GM21515 (cell line): ENCODE data around the gene PHACTR1.
"Not testable (repeated sequence)": the region's sequence is repeated elsewhere in the genome, so short reads cannot be mapped to it uniquely, and the experiment has no call there.

Experiments
- ATAC-seq: cut with Tn5 transposase; IDR thresholded peaks from one replicate; pipeline ENCODE4 v1.9.1; 2021; ENCODE audit not compliant: unreplicated experiment

Gene PHACTR1

DNA sequence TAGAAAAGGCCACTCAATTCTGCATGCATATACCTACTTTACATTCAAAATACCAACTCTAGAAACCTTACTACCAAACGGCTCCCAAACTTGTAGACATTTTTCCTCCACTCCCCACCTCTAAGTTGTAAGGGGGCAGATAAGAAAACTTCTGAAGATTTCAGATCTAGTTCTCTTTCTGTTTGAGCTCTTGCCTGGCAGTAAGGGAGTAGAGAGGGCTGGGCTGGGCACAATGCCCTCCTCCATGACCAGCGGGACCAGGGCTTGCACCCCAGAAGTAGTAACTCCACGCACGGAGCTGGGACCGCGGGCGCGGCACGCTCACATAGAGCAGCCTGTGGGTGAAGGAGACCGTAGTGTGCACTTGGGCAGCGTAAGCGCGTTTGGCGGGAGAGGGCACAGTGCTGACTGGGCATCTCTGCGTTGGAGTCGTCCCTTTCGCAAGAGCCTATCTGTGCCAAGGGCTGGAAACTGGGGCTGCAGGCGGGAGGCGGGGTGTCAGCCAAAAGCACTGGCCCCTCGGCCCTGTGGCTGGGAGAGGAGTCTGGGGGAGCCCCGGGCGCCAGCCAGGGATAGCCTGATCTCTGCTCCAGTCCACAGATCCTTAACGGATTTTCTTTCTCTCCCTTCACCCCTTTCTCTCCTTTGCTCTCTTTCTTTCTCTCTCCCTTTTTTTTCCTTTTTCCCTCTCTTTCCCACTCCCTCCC is 32.4 kb downstream of the PHACTR1 start:
- ATAC-seq: no peak

DNA sequence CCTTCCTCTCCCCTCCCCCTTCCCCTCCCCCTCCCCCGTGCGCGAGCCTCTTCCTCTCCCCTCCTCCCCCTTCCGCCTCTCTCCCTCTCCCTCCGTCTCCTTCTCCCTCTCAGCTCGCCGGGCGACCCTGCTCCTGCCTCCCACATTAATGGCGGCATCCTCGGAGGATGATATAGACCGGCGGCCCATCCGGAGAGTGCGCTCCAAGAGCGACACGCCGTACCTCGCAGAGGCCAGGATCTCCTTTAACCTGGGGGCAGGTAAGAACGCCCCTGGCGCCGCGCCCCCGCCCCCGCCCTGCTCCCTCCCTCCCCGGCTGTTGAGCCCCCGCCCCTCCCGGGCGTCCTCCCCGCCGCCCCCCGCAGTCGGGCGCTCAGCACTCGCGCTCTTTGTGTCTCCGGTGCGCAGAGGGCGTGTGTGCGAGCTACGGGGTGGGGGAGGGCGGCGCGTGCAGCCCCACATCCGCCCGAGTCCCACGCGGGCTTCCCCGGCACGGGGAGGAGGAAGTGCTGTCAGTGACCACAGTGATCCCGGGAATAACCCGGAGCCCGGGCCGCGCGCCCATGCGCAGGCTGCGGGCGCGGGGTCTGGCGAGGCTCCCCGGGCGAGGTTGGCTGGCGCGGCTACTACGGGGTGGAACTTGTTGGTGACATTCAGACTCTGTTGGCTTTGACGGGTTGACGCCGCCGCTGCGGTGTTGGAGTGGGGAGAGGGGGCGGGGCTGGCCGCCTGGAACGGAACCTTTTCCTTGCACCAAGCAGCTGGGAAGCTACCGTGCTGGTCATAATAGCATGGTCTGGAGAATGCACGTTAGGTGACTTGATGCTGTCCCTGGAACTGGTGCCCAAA is 33.2 kb downstream of the PHACTR1 start:
- no peak for ATAC-seq

DNA sequence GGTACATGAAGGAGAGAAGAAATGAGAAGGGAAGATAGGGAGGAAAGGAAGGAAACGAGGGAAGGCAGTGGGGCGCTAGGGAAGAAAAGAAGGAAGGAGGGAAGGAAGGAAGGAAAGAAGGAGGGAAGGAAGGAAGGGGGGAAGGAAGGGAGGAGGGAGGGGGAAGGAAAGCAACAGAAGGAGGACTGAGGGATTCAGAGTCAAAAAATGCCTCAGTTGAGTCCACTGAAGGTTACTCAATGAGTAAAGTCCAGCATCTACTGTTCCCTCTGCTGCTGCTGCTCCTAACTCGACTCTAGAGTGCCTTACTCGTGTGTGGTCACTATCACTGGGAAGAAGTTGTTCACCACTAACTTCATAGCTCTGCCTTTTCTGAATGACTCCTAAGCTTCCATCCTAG is 33.8 kb downstream of the PHACTR1 start:
- ATAC-seq: no peak

DNA sequence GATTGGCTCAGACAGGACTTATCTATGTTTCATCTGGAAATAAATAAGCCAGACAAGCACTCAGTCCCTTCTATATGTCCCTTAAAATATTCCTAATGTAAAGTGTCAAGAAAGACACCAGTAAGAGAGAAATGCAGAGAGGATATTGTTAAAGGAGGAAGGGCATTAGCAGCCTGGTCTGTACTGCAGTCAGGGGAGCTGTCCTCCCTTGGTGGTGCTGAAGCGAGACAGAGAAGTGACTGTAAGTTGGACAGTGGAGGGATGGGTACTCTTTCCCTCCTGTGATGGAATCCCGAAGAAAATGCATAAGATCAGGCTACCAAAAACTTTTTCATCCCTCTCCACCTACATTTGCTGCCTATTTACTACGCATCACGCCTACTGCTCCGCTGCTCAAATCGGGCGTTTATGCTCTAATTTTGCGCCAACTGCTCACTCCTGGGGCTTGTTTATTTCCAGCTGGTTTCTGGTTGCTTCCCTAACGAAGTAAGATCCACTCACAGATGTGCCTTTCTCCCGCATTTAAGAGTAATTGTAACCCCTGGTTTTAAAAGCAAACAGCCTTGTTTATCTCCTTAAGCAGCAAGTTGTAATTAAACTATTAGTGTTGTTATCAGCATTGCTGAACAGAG is 35.2 kb downstream of the PHACTR1 start:
- ATAC-seq: no peak

DNA sequence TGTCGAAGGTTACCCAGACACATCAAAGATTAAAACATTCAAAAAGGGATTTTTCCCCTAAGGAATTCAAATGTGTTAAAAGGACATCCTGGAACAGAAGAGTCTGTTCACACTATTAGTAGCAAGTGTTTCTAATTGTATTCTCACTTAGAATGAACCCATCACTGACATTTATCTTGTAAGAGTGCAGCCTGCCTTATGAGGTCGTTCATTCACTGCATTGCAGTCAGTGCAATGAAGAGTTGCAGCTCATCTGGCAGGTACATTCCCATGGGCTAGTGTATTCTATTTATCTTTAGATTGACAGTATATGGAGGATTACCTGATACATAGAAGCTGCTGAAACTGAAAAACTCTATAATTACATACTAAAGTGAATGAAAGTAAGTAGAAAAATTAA is 36.5 kb downstream of the PHACTR1 start:
- no peak for ATAC-seq

DNA sequence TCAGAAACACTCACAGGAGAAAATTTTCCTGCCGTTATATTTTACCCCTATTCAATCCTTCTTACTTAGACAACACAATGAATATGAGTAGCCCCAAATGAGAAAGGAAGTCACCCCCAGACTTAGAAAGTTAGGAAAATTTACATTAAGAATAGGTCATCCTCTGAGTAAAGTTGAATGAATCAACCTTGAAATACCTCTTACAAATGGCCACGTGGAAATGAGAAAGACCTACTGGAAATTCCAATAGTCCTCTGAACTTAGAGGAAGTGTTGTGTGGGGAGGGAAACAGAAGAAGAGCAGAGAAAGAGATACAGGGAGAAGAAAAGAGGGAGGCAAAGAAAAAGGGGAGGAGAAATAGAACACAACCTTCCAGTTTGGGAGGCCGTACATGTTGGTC is 43.7 kb downstream of the PHACTR1 start:
- ATAC-seq: no peak

DNA sequence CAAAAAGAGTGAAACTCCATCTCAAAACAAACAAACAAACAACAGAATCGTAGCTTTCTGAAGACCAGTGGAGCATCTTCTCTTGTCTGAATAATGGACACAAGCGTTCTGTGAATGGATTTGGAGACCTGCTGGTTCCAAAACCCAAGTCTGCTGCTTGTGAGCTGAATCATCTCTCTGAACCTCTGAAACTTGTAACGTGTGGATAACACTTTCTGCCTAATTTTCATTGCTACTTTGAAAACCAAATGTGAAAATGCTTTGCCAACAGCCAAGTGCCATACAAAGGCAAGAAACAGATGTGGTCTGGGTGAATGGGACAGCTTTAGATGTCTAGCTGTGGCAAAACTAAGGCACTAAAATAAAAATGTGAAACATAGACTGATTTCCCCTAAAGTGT is 44.3 kb downstream of the PHACTR1 start:
- ATAC-seq: no peak

DNA sequence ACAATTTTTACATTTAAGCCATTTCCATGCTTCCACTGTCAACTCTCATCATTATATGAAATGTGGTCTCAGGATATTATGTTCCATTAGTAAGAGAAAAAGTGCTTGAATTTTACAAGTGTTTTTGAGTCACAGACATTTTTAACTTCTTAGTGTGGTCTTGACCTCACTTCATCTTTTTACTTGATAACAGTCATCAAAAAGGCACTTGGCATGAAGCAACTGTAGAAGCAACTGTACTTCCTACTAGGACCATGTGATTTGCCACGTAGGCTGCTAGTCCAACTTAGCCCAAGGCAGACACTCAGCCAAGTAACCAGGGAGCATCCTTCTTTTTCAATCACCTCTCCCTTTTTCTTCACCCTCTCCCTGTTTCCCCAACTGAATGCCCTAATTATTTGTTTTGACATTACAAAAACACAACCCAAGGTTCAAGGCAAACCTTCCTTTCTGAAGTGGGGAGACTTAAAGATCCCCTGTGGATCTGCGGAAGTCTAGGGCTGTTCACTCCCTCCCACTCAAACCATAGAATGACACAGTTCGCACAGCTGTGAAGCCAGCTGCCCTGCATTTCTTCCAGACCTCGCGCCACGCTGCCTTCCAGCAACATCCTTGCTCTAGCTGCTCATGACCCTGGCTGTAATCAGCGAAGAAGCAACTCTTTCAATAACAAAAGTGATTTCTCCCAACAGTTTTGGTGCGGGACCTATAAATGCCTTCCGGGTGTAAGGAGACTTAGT is 45.0 kb downstream of the PHACTR1 start:
- no peak for ATAC-seq

DNA sequence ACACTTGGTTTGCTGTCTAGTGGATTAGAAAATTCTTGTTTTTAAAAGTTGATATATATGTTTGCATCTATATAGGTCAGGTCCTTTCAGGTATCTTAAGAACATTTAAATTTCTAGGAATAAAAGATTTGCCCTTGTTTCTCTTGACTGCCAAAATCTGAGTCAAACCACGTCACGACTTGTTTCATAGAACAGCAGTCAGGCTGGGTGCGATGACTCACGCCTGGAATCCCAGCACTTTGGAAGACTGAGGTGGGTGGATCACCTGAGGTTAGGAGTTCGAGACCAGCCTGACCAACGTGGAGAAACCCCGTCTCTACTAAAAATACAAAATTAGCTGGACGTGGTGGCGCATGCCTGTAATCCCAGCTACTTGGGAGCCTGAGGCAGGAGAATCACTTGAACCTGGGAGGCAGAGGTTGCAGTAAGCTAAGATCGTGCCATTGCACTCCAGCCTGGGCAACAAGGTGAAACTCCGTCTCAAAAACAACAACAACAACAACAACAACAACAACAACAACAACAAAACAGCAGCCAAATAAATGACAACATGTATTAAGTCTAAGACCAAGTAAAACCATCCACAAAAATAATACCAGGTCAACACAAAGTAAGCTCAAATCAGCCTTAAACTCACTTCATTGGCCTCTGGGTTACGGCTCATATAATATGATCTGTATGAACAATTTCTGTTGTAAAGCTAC is 46.3 kb downstream of the PHACTR1 start:
- ATAC-seq: not testable (repeated sequence)

DNA sequence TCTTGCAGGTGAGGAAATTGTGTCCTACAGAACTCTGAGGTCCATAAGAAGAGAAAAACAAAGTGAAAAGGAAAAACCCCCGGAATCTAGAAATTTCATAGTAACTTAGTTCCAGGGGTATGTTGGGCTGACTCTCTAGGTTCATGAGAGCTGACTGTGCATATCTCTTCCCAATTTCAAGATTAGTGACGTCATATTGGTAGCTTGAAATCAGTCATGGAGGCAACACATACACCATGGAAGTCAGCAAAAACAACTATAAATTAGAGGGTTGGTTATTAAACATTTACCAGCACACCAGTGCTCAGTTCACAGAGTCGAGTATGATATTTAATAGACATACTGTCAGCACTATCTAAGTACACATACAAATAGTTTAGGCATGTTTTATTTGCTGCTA is 49.8 kb downstream of the PHACTR1 start:
- no peak for ATAC-seq

DNA sequence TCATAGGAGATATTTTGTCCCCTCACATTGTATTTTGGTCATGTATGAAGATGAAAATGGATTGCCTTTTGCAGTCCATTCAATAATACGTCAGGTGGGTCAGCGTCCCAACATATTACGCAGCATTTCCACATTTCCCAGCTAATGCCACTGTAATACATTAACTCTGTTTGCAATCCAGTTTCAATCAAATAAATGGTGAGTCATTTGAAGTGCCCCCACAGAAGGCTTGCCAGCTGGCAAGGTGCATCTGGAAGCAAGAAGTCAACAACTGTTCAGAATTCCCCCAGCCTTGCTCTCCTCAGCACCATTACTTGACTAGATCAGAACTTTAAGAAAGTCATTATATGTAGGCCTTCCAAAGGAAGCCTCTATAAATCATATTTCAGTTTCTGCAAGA is 50.4 kb downstream of the PHACTR1 start:
- ATAC-seq: no peak

DNA sequence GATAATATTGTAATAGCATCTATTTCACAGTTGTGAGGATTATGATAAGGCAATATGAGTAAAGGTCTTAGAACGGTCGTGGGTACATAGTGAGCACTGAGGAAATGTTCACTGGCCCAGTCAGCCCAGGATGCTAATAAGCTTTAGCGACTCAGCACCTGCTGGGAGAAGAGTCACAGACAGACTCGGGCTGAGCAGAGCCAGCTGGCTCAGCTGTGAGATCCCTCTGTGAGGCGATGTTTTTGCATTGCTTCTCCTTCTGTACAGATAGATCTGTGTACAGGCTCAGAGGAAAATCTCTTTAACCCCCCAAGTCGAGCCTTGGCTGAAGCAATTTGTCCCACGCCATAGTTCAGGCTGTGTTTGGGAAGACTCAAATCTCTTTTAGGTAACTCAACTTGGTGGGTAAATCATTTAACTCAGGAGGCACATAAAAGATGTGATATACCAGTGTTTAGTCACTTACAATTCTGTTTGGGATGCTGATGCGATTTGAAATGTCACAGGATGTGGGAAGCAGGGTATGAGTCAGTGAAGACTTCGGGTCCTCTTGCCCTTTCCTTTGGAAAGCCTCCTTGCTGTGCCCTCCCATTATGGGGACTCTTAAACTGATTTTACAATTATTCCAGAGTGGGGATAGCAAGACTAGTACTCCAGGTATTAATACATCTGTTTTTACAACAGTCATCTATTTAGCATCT is 53.1 kb downstream of the PHACTR1 start:
- ATAC-seq: no peak

DNA sequence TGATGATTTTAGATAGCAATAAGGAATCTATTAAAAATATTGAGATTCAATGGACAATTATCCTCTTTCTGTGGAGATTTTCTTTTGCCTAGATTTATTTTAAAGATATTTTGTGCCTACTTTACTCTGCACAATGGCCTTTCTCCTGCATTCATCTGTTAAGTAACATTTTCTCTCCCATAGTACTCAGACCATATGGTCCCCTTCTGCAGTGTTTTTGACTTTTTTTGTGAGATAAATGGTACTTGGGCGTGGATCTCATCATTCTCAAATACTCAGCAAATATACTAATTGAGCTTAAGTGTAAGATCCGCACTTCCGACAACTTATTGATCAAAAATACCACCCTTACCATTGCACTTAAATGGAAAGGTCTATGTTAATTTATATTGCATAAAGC is 55.8 kb downstream of the PHACTR1 start:
- no peak for ATAC-seq

DNA sequence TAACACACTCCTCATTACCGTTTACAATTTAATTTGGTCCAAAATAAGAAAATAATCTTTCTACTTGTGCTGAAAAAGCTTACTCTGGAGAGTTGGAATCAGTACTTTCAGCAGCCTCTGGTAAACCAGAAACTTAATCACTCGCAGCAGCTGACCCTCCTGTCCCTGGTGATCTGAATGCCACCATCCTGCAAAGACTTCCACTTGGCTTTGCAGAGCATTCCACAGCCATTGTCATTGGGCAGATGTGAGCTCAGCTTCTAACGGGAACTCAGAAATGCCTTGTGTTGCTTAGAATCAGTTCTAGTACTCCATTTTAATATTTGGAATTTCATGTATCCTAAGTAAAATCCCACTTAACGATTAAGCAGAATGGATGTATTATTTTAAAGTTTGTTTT is 59.7 kb downstream of the PHACTR1 start:
- ATAC-seq: no peak

DNA sequence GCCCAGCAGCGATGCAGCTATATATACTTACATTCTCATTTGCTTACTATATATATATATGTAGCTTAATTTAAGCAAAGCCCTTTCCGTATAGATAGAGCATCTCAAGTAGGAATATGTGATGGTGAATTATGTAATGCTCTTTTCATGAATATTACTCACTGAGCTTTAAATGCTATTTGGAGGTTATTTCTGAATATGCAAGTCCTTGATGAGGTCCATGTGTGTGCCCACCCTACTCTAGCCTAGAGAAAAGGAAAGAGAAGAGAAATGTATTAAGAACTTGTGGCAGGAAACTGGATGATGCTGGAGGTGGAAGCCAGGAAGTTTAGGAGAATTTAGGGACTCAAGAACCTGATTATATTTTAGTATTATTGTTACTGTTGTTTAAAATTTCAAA is 63.2 kb downstream of the PHACTR1 start:
- no peak for ATAC-seq

DNA sequence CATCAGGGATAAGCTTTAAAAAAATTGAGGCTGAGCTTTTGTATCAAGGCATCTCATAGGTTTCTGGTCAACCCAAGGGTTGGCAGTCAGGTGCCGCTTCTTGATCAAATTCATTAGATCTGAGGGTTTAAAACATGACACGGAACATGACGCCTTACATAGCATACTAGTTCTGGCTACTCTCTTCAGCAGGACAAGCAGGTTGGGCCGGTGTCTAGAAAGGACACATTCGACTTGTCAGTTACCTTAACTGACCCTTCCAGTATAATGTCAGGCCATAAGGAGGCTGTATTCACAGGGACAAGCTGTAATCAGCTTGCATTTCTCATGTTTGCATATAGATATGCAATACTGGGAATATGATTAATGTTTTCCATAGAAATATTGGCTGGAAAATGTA is 65.6 kb downstream of the PHACTR1 start:
- ATAC-seq: no peak

DNA sequence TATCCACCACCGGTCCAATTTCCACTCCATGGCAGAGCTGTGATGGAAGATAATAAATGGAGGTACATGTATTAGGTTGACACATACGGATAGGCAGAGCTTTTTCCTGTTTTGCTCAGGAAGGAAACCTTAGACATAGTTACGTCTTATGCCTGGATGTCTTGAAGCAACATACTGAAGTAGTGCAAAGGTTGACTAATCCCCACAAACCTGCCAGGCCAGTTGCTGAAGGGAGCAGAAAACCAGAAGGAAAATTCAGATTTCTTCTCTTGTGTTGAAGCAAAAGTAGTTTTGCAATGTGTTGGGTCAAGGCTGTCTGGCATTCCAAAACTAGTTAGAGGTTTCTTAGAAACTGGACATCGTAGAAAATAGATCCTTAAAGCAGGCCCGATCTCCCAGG is 68.7 kb downstream of the PHACTR1 start:
- ATAC-seq: no peak

DNA sequence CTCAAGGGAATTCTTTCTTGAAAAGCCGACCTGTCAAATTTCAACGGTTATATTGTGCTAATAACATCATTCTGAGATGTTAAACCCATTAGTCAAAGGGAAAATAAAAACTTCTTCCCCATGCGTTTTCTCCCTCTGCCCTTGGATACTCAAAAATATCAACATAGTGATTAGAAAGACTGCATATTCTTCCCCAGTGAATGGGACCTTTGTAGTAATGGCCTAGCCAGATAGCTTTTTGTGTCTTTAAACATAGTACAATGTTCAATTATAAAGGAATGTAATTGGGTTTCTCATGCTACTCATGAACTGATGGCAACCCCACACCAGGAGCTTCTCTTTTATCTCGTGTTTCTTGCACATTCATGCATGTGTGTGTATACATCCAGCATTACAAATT is 69.4 kb downstream of the PHACTR1 start:
- ATAC-seq: no peak

DNA sequence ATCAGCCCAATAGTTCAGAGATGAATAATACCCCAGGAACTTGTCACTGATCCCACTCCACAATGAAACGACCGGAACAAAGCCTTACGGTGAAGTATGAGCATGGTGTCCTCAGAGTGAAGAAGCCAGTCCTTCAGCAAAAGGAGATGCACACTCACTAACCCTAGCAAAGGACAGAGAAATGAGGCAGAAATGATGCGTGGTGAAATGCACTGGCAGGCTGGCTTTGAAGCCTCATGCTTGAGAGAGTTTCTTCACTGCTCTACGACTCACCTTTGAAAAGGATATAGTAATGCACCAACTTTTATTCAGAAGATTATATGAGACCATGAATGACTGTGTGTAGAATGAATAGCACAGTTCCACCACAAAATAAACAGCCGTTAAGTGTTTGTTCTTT is 74.8 kb downstream of the PHACTR1 start:
- no peak for ATAC-seq

DNA sequence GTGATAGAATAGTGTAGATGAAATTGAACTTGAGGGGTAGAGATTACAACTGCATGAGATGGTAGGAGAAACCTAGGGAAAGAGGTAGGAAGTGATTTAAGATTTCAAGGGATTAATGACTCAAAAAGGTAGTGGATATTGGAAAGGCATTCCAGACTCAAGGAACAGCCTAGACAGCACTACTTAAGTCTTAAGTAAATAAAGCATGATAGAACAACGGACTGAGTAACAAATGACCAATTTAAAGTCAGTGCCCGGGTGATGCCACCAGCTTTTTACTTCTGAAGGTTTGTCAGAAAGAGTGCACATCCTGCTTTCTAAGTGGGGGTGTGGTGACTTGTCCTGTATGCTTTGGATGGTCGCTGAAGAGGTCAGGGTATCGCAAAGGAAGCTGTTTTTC is 81.8 kb downstream of the PHACTR1 start:
- no peak for ATAC-seq
